ENCODE results near the gene POM121L2. TPM values are rescaled to one million over a fixed set of nuclear protein-coding genes. Genes with fewer than 3 reads are reported as not detected.

POM121L2 gene
- not detected for total RNA-seq
- long read RNA-seq = 0 reads

DNA sequence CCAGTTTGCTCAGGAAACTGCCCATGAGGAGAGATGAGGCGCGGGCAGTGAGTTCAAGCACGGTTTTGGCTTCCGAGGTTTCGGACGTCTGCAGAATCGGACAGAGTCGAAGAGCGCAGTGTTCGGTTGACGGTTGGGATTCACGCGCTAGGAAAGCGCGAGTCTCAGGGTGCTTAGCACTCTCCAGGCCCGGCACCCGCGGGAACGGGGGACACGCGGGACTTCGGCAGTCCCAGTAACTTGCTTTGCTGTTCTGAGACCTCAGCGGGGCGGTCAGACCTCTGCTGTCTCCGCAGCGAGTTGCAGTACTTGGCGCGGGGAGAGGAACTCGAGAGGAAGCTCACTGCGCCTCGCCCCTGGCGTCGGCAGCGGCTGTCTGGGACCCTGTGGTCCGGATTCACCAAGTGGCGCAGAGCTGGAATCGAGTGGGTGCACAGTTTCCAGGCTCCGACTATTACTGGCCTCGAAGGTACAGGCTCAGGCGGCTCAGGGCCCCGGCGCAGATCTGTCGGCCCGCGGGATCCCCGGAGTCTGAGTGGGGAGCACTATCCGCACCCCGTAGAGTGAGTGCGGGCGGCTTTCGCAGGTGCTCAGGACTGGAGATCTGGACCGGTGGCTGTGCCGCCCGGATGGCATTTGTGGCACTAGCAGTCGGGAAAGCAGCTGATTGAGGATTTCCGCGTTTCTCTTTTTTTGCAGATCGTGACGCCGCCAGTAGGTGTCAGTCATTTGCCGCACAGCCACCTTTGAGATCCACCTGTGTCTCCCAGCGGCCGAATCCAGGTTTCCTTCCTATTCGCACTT is at the start of gene POM121L2:
Gene POM121L2 (minus strand): TSS at position 128 of the 804 bp plus-strand sequence. CDS start 103 bp downstream, at position 25.
- TF ChIP-seq CTCF (IDR thresholded peaks at IDR 0.05) = peak; percentile 56
- Histone ChIP-seq H3K36me3 (no peaks in the 10 kb centered on the region), H3K4me1 (peaks cover 10% of the 10 kb centered on the region), H3K9me3 (no peaks in the 10 kb centered on the region), H3K27me3 (ENCODE audit: low read depth) (peaks cover 60% of the 10 kb centered on the region), H3K4me3 (peak within 1 kb of the TSS; percentile 61), H3K27ac (no peak within 1 kb of the TSS)
- ATAC-seq = peak; percentile 83 to 92
- intact Hi-C loops (cut with DNase I) = no loop called here
- peak; percentile 69 for DNase-seq

- ATAC-seq (no peak), DNase-seq (no peak)
- Histone ChIP-seq H3K4me3 (no peak overlapping the region), H3K4me1 (no peaks in the 10 kb centered on the region), H3K27me3 (ENCODE audit: low read depth) (no peaks in the 10 kb centered on the region), H3K9me3 (peaks cover 30% of the 10 kb centered on the region), H3K27ac (no peak overlapping the region), H3K36me3 (peaks cover 19% of the 10 kb centered on the region)
- intact Hi-C loops (cut with DNase I) = no loop called here
- TF ChIP-seq CTCF (IDR thresholded peaks at IDR 0.05) = no peak
Measured at GRCh38 chr6:27359231-27359630, 47.2 kb upstream of the POM121L2 start.

- intact Hi-C loops (cut with DNase I) = no loop called here
- no peak for DNase-seq
- Histone ChIP-seq H3K27me3 (ENCODE audit: low read depth) (no peaks in the 10 kb centered on the region), H3K9me3 (peaks cover 30% of the 10 kb centered on the region), H3K27ac (no peak overlapping the region), H3K4me1 (no peaks in the 10 kb centered on the region), H3K4me3 (no peak overlapping the region), H3K36me3 (peaks cover 19% of the 10 kb centered on the region)
- TF ChIP-seq CTCF (IDR thresholded peaks at IDR 0.05) = no peak
- no peak for ATAC-seq
Measured at GRCh38 chr6:27358786-27359185, 46.7 kb upstream of the POM121L2 start.

DNA sequence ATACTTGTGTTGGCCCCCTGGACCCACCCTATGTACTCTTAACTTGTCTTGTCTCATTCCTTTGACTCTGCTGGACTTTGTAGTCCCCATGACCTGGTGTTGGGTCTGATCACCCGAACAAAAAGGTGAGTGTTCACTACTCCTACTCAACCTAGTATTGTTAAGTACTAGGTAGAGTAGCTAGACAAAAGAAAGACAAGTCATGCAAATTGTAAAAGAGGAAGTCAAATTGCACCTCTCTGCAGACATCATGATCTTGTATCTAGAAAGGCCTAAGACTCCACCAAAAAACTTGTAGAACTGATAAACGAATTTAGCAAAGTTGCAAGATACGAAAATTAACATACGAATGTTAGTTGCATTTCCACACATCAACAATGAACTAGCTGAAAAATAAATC is 40.8 kb upstream of the POM121L2 start:
- H3K36me3 ChIP-seq = no peaks in the 10 kb centered on the region
- no peak for DNase-seq
- intact Hi-C loops (cut with DNase I) = no loop called here
- no peak for TF ChIP-seq CTCF (IDR thresholded peaks at IDR 0.05)
- no peaks in the 10 kb centered on the region for H3K27me3 ChIP-seq (ENCODE audit: low read depth)
- ATAC-seq = no peak
- H3K27ac ChIP-seq = no peak overlapping the region
- no peaks in the 10 kb centered on the region for H3K4me1 ChIP-seq
- H3K4me3 ChIP-seq = no peak overlapping the region
- H3K9me3 ChIP-seq = peaks cover 12% of the 10 kb centered on the region

DNA sequence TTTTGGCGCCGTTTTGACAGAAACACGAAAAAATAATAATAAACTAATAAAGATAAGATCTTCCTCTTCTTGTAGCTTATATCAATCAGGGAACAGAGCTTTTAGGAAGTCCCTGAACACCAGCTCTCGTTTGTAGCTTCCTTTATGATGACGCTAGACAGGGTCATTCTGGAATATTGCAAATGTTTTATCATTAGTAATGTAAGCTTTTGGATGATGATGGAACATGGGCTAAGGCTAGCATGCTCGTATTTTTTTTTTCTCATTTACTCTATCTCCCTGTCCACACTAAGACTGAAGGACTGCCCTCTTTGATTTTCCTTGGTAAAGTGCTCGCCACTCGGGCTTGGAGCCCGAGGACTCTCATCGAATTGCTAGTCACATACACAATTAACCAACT is 22.1 kb upstream of the POM121L2 start:
- DNase-seq (no peak), ATAC-seq (no peak)
- H3K27ac ChIP-seq = no peak overlapping the region
- intact Hi-C loops (cut with DNase I) = no loop called here
- H3K27me3 ChIP-seq (ENCODE audit: low read depth) = peaks cover 25% of the 10 kb centered on the region
- H3K36me3 ChIP-seq = no peaks in the 10 kb centered on the region
- H3K4me3 ChIP-seq = no peak overlapping the region
- H3K9me3 ChIP-seq = no peaks in the 10 kb centered on the region
- TF ChIP-seq CTCF (IDR thresholded peaks at IDR 0.05) = no peak
- no peaks in the 10 kb centered on the region for H3K4me1 ChIP-seq

Measured in lower lobe of right lung (tissue), 2 donors.